EH (cell line): ENCODE data around the gene LRRC38.

ENCODE experiments used
- DNase-seq: peaks from one replicate; pipeline ENCODE4 v3.0.0-alpha.2; 2015; ENCODE audit warnings: low read depth

Gene LRRC38

GRCh38 chr1:13517193-13517812, 3.5 kb upstream of the LRRC38 start:
- DNase-seq, result no peak

GRCh38 chr1:13516606-13517005, 2.8 kb upstream of the LRRC38 start:
- no peak for DNase-seq

GRCh38 chr1:13514821-13515220, 1.0 kb upstream of the LRRC38 start:
- DNase-seq, result no peak

GRCh38 chr1:13513063-13513894, 524 bp downstream of the LRRC38 start:
- DNase-seq, result no peak

GRCh38 chr1:13512472-13512871, 1.3 kb downstream of the LRRC38 start:
- DNase-seq, result no peak

- DNase-seq, result no peak
Observed at GRCh38 chr1:13510499-13510898, 3.3 kb downstream of the LRRC38 start.

- DNase-seq, result no peak
Observed at GRCh38 chr1:13507075-13507474, 6.7 kb downstream of the LRRC38 start.

- DNase-seq, result no peak
Observed at GRCh38 chr1:13505020-13505419, 8.8 kb downstream of the LRRC38 start.

GRCh38 chr1:13500806-13501205, 13.0 kb downstream of the LRRC38 start:
- DNase-seq, result no peak

- DNase-seq, result no peak
Observed at GRCh38 chr1:13499422-13499821, 14.4 kb downstream of the LRRC38 start.

- DNase-seq, result no peak
Observed at GRCh38 chr1:13498553-13498952, 15.2 kb downstream of the LRRC38 start.

GRCh38 chr1:13495186-13495585, 18.6 kb downstream of the LRRC38 start:
- DNase-seq, result no peak

- no peak for DNase-seq
Observed at GRCh38 chr1:13494712-13495111, 19.1 kb downstream of the LRRC38 start.

- DNase-seq, result no peak
Observed at GRCh38 chr1:13494025-13494424, 19.8 kb downstream of the LRRC38 start.

GRCh38 chr1:13492711-13493110, 21.1 kb downstream of the LRRC38 start:
- DNase-seq, result no peak

- no peak for DNase-seq
Observed at GRCh38 chr1:13487957-13488356, 25.8 kb downstream of the LRRC38 start.

- DNase-seq, result no peak
Observed at GRCh38 chr1:13487143-13487868, 26.5 kb downstream of the LRRC38 start.

GRCh38 chr1:13483946-13484345, 29.9 kb downstream of the LRRC38 start:
- no peak for DNase-seq

GRCh38 chr1:13482600-13482999, 31.2 kb downstream of the LRRC38 start:
- no peak for DNase-seq

- DNase-seq, result no peak
Observed at GRCh38 chr1:13479171-13479856, 34.5 kb downstream of the LRRC38 start.

- DNase-seq, result no peak
Observed at GRCh38 chr1:13478692-13479091, 35.1 kb downstream of the LRRC38 start.

GRCh38 chr1:13469343-13469742, 44.5 kb downstream of the LRRC38 start:
- DNase-seq, result no peak
